Activated gamma-delta T cell treated with Interleukin-2 at 50 U/mL for 16 hours (primary cell): ENCODE results near the gene ATG7.
"Not testable (repeated sequence)": the region's sequence is repeated elsewhere in the genome, so short reads cannot be mapped to it uniquely, and the experiment has no call there.

ENCODE experiments used
- DNase-seq: peaks from one replicate; pipeline ENCODE4 v3.0.0-alpha.2; 2020

Gene ATG7

DNA sequence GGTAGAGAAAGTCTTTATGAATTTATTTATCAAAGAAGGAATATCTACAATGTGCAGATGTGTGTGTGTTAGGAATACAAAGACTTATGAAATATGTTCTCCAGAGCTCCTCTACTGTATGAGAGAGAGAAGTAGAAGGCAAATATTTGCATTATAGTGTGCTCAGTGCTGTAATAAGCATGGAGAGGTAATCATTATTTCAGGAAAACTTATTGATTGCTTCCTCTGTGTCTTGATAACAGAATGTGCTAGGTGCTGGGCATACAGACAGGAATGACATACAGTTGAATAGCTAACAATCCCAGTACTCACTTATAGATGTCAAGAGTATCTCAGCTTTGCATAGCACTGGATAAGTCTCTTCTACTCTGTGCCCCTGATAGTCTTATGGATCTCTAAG, 30.2 kb downstream of the ATG7 start:
- no peak for DNase-seq

DNA sequence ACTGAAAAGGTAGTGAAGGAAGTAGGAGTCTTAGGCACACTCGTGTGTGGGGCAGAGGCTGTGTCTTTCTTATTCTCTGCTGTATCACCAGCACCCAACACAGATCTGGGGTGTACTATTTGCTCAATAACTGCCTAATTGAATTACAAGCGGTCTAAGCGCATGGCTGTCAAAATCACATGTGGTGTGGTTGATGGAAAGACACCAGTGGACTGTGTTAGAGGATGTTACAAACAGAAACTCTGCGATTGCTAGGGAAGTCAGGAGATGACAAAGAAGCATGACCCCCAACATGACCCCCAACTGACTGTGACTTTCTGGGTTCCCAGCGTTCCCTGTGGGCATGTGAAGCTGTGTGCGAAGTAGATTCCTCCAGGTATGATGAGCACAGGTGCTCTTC, 32.0 kb downstream of the ATG7 start:
- DNase-seq, result no peak

DNA sequence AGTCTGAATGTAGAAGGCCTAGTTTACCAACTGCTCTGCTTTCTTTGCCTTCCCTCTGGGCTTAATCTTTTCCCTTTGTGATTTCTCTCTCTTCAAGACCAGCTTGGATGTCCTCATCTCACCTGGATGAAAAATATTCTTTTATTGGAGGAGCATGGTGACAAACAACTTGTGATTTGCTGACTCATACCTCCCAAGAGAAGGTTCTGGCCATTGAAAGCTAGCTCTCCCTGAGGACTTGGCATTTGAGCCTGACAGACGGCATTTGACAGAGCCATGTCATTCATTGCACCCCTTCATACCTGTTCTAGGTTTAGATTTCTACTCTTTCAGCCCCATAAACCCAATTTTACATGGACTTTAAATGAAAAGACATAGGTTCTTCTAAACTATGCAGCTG, 33.3 kb downstream of the ATG7 start:
- no peak for DNase-seq

DNA sequence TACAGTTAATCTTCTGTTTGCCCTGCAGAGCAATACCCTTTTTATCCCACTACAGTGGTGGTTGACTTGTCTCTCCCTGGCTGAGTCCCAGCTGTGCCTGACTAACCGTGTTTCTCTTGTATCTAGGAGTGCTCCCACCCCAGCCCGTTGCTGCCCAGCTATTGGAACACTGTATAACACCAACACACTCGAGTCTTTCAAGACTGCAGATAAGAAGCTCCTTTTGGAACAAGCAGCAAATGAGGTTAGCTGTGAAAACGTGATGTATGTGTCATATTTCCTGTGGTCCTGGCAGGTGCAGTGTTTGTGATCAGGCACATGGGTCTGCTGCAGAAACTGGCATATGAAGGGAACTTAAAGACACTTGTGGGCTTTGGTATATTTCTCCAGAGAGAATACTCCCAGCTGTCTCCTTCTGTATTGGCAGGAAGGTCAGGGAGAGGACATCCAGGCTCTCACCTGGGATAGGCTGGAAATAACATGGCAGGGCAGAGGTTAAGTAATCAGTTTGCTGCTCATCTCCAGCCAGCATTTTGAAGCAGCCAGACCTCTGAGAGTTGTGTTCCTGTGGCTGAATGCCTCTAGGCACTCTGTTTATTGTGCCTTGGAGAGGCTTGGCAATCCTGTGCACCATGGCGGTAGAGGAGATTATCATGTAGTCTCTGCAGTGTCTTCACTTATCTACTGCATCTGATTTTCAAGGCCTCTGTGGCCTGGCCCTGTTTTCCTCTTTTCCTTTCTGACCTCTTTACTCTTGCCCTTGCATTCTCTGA, 34.8 kb downstream of the ATG7 start:
- DNase-seq, result peak; percentile 39

DNA sequence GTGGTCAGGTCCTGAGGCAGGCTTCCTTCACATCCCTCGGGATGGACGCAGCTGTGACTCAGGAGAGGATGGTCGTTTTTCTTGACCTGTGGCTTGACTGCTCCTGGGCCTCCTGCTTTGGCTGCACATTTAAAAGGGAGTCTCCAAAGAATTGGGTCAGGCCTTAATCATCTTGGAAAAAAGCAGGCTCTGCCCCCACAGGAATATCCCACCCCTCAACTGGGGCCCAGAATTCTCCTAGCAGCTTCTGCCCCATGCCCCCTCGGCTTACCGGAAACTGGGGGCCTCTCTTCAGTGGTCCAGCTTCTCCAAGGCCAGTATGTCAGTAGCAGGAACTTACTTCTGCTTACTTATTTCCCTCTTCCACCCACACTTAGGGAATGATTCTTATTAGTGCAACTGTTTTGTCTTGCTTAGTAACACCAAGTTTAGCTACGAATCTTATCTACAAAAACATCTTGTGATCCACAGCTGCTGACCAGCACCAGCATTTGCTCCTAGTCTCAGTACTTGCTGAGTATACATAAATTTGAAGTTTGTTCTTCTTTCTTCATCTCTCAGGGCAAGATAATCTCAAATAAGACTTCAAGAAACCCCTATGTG, 35.7 kb downstream of the ATG7 start:
- no peak for DNase-seq

GRCh38 chr3:11310258-11310657, 38.1 kb downstream of the ATG7 start:
- DNase-seq, result no peak

DNA sequence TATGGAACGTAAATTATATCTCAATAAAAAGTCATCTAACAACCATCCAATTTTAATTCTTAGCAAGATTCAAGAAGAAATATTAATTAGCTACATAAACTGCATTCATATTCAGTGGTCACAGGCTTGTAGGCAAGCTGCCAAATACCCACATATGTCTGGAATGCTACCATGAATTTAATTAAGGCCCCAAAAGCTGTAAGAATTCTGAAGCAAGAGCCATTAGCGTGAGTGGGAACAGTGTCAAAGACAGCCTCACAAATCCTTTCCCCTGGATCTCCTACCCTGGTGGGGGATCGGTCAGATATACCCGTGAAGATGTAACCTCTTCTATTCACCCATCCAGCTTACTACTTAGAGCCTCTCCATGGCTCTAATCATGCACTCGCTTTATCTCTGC, 40.0 kb downstream of the ATG7 start:
- no peak for DNase-seq

GRCh38 chr3:11317300-11317699, 45.1 kb downstream of the ATG7 start:
- DNase-seq, result no peak

GRCh38 chr3:11322931-11323330, 50.7 kb downstream of the ATG7 start:
- DNase-seq, result no peak

GRCh38 chr3:11323813-11324212, 51.6 kb downstream of the ATG7 start:
- no peak for DNase-seq

DNA sequence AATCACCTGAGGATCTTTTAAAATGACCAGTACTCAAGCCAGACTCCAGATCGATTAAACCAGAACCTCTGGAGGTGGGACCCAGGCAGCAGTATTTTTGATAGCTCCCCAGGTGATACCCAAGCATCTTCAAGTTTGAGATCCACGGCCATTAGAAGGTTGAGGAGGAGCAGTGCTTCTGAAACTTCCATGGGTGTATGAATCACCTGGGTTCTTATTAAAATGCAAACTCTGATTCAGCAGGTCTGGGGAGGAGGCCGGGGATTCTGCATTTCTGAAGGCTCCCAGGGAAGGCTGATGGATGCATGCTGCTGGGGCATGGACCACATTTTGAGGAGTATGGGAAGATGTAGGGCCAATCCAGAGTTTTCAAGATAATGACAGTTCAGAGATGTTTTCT, 55.4 kb downstream of the ATG7 start:
- no peak for DNase-seq

- DNase-seq, result no peak
These were observed 56.2 kb downstream of the ATG7 start for GRCh38 chr3:11328196-11328945.

- DNase-seq, result no peak
These were observed 57.6 kb downstream of the ATG7 start for GRCh38 chr3:11329777-11330176.

GRCh38 chr3:11331101-11331500, 58.9 kb downstream of the ATG7 start:
- DNase-seq, result no peak

- peak; percentile 16 for DNase-seq
These were observed 62.9 kb downstream of the ATG7 start for GRCh38 chr3:11335056-11335608.

GRCh38 chr3:11339541-11339940, 67.3 kb downstream of the ATG7 start:
- no peak for DNase-seq

DNA sequence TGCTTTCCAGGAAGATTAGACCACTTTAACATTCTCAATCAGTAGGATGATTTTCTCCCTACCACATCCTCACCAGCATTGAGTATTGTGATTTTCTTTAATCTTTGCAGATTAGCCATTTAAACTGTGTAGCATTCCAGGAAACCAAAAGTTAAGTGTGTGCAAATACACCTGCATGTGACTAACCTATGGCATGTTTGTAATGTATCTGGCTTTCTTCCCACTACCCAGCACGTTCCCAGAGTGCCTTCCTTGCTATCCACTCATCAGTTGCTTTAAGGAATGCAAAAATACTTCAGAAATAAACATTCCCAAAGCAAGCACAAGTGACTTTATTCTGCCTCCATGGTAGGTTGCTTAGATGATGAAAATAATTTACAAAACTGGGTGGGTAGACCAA, 74.2 kb downstream of the ATG7 start:
- no peak for DNase-seq

DNA sequence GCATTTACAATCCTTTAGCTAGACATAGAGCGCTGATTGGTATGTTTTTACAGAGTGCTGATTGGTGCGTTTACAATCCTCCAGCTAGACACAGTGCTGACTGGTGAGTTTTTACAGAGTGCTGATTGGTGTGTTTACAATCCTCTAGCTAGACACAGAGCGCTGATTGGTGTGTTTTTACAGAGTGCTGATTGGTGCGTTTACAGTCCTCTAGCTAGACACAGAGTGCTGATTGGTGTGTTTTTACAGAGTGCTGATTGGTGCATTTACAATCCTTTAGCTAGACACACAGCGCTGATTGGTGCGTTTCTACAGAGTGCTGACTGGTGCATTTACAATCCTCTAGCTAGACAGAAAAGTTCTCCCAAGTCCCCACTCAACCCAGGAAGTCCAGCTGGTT, 76.7 kb downstream of the ATG7 start:
- DNase-seq, result not testable (repeated sequence)

GRCh38 chr3:11349446-11349845, 77.2 kb downstream of the ATG7 start:
- no peak for DNase-seq

GRCh38 chr3:11350374-11350773, 78.2 kb downstream of the ATG7 start:
- DNase-seq, result no peak

GRCh38 chr3:11351451-11351850, 79.3 kb downstream of the ATG7 start:
- DNase-seq, result no peak

- no peak for DNase-seq
These were observed 84.1 kb downstream of the ATG7 start for GRCh38 chr3:11356269-11356668.

GRCh38 chr3:11362600-11362999, 90.4 kb downstream of the ATG7 start:
- DNase-seq, result no peak

DNA sequence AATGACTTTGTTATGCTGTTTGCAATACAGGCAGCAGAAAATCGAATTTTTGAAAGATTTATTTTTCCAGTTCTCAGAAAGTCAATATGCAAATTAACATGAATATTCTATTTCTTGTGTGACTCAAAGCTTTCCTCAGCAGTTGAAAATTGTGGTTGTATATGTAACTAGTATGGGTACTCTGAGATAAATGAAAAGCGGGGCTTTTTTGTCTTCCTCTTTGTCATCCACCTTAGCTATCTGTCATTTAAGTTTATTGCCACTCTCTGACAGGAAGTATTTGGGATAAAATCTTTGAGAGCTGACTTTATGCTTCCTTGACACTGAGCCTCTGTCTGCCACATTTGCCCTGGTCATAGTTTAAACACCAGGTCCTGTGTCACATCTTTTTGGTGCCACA, 91.5 kb downstream of the ATG7 start:
- no peak for DNase-seq
